ENCODE results near the gene RPL31. TPM values are rescaled to one million over a fixed set of nuclear protein-coding genes. Genes with fewer than 3 reads are reported as not detected.

RPL31 gene
- total RNA-seq, 1 experiment from 2014 or later, result 1,893 TPM

DNA sequence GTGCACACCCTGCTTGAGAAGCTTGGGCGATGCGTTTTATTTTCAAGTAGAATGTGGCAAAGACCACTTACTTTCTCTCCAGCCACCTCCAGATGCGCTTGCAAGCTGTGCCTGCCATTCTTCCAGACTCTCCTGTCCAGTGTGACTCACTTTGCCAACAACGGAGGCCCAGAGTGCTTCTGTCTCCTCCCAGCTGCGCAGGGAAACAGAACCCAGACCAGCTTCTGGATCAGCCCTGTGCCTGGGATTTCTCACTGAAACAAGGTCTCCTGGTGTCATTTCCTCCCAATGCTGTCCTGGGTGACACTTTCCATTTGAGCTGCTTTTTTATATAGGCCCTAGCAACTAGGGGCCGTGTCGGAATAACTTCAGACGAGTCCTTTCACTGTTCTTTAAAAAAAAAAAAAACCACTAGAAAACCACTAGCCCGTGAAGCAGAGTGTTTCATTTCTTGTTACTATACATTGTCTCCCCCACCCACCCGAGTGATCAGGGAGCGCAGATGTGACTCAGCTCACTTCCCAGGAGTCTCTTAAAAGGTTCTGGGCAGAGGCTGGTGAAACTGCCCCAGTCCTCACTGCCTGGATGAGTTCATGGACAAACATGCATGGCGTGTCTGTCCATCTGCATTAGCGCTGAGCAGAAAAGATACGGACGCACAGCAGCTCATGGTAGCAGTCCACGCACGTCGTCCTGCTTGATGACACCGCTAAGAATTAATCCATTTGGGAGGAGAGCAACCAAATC is 25.3 kb upstream of the RPL31 start:
- Histone ChIP-seq H4K8ac (replicated peaks; ENCODE audit: insufficient read length, low read depth, low read length) (no peak overlapping the region), H2BK5ac (ENCODE audit: insufficient read length, low read length) (no peak overlapping the region), H2BK120ac (ENCODE audit: low read depth, low read length, poor library complexity, severe bottlenecking) (no peak overlapping the region), H3K14ac (ENCODE audit: insufficient read depth, low read length) (no peak overlapping the region; the same call in 1 of the 2 replicates), H3K9me3 (ENCODE audit: control insufficient read depth, low read depth, low read length) (no peaks in the 10 kb centered on the region), H3K23me2 (ENCODE audit: insufficient read length, low read depth, low read length, poor library complexity, severe bottlenecking) (no peaks in the 10 kb centered on the region), H3K27ac (ENCODE audit: insufficient read length, low read depth, low read length) (no peak overlapping the region), H3K9ac (ENCODE audit: extremely low read depth, insufficient read length, low read length) (no peak overlapping the region), H2BK20ac (ENCODE audit: low read depth, low read length, poor library complexity, severe bottlenecking) (no peak overlapping the region), H4K91ac (ENCODE audit: insufficient read length, low read depth, low read length) (no peak overlapping the region), H2AFZ (ENCODE audit: low read length) (no peak overlapping the region), H2BK12ac (ENCODE audit: insufficient read length, low read depth, low read length) (no peak overlapping the region), H3K18ac (ENCODE audit: insufficient read length, low read depth, low read length) (no peak overlapping the region), H4K5ac (ENCODE audit: insufficient read length, low read depth, low read length) (no peak overlapping the region), H3K79me2 (ENCODE audit: insufficient read depth, low read length) (no peaks in the 10 kb centered on the region), H3K56ac (ENCODE audit: insufficient read length, low read depth, low read length) (no peak overlapping the region), H2AK5ac (ENCODE audit: insufficient read length, low read length) (no peak overlapping the region), H3K23ac (ENCODE audit: insufficient read length, low read depth, low read length) (no peak overlapping the region), H3K79me1 (ENCODE audit: insufficient read depth, low read depth, low read length, poor library complexity, severe bottlenecking) (no peaks in the 10 kb centered on the region), H3K4ac (ENCODE audit: low read depth, low read length) (no peak overlapping the region), H4K20me1 (ENCODE audit: control insufficient read depth, insufficient read depth, insufficient read length) (no peaks in the 10 kb centered on the region), H3T11ph (ENCODE audit: low read length) (no peak overlapping the region), H3K4me1 (ENCODE audit: insufficient read depth, low read length) (no peaks in the 10 kb centered on the region), H2BK15ac (ENCODE audit: low read depth, low read length) (no peak overlapping the region), H3K27me3 (ENCODE audit: insufficient read depth, low read length) (no peaks in the 10 kb centered on the region), H3K4me2 (ENCODE audit: insufficient read depth, insufficient read length, low read length) (no peak overlapping the region)
- Mint-ChIP-seq H3K36me3 (ENCODE audit: insufficient read depth in 1 of 3, low read depth in 3 of 3) (no peaks in the 10 kb centered on the region), H3K9me3 (no peaks in the 10 kb centered on the region), H3K4me1 (peaks cover 8 to 9% of the 10 kb centered on the region in 2 experiments), H3K4me3 (no peak overlapping the region), H3K27me3 (ENCODE audit: low read depth) (no peaks in the 10 kb centered on the region), H3K27ac (no peak overlapping the region)
- TF ChIP-seq, protein P1, sequence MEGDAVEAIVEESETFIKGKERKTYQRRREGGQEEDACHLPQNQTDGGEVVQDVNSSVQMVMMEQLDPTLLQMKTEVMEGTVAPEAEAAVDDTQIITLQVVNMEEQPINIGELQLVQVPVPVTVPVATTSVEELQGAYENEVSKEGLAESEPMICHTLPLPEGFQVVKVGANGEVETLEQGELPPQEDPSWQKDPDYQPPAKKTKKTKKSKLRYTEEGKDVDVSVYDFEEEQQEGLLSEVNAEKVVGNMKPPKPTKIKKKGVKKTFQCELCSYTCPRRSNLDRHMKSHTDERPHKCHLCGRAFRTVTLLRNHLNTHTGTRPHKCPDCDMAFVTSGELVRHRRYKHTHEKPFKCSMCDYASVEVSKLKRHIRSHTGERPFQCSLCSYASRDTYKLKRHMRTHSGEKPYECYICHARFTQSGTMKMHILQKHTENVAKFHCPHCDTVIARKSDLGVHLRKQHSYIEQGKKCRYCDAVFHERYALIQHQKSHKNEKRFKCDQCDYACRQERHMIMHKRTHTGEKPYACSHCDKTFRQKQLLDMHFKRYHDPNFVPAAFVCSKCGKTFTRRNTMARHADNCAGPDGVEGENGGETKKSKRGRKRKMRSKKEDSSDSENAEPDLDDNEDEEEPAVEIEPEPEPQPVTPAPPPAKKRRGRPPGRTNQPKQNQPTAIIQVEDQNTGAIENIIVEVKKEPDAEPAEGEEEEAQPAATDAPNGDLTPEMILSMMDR (conservative IDR thresholded peaks at IDR 0.05), result no peak
- no peak for DNase-seq
- WGBS (ENCODE audit: extremely low coverage, insufficient read length, low lambda C conversion rate), result no CpG with 5 or more reads among the region's 19 CpGs
